HEK293 (cell line): ENCODE results near the gene CXADR.

Experiments used
- CTCF ChIA-PET: fragments of 350-600 bp; formaldehyde crosslinking; extraction: SDS; loops from one replicate; lab custom pipeline; 2021; ENCODE audit warnings: antibody characterized with exemption; lab: Yijun Ruan, JAX
- POLR2A ChIA-PET: fragments of 300-600 bp; formaldehyde crosslinking; extraction: SDS; loops from one replicate; lab custom pipeline; 2020; ENCODE audit warnings: antibody characterized with exemption, inconsistent platforms; lab: Yijun Ruan, JAX
- H3K27ac ChIP-seq: fragments of 200-500 bp; sonication (Bioruptor generic); 2 replicates; pipeline ENCODE4 v1.5.1; 2014; ENCODE audit warnings: low read depth, low read length, control low read depth, inconsistent platforms; ENCODE audit errors: extremely low read depth
- H3K36me3 ChIP-seq, 2 experiments: fragments of 200-500 bp in 1 of 2; sonication (Bioruptor generic) in 1 of 2; 1 replicate in 1 of 2; 2 replicates in 1 of 2; pipeline ENCODE4 v1.5.1; 2014 to 2017; ENCODE audit warnings: inconsistent platforms in 2 of 2, low read length in 2 of 2; ENCODE audit not compliant: control insufficient read depth in 2 of 2, insufficient read depth in 1 of 2
- H3K4me1 ChIP-seq: fragments of 200-500 bp; sonication (Bioruptor generic); 2 replicates; pipeline ENCODE4 v1.5.1; 2014; ENCODE audit warnings: mild to moderate bottlenecking, low read length, inconsistent platforms; ENCODE audit not compliant: control insufficient read depth, insufficient read depth
- H3K4me3 ChIP-seq: 2 replicates; pipeline ENCODE4 v1.5.1; 2011; ENCODE audit warnings: low read depth, mild to moderate bottlenecking, control low read depth, low read length, moderate library complexity
- H3K9me3 ChIP-seq: fragments of 200-500 bp; sonication (Bioruptor generic); 2 replicates; pipeline ENCODE4 v1.5.1; 2014; ENCODE audit warnings: low read depth, low read length, inconsistent platforms; ENCODE audit not compliant: control insufficient read depth, insufficient read depth
- FEZF1 ChIP-seq: fragments of 450-650 bp; formaldehyde crosslinking; IDR thresholded peaks from 2 replicates; pipeline ENCODE4 v1.5.1; 2016; ENCODE audit warnings: missing biosample characterization, missing genetic modification characterization
- GLIS2 ChIP-seq: fragments of 450-650 bp; formaldehyde crosslinking; IDR thresholded peaks from 2 replicates; pipeline ENCODE4 v1.5.1; 2016; ENCODE audit warnings: missing biosample characterization, missing genetic modification characterization
- HOXC10 ChIP-seq: sonication (generic); formaldehyde crosslinking; IDR thresholded peaks from 2 replicates; pipeline ENCODE4 v1.8.1; 2023; ENCODE audit warnings: mild to moderate bottlenecking, missing genetic modification reagents
- KLF17 ChIP-seq: fragments of 450-650 bp; formaldehyde crosslinking; IDR thresholded peaks from 2 replicates; pipeline ENCODE4 v1.5.1; 2016; ENCODE audit warnings: missing biosample characterization, missing genetic modification characterization
- KLF8 ChIP-seq: fragments of 450-650 bp; formaldehyde crosslinking; IDR thresholded peaks from 2 replicates; pipeline ENCODE4 v1.5.1; 2016; ENCODE audit warnings: missing biosample characterization, missing genetic modification characterization
- KLF9 ChIP-seq: fragments of 450-650 bp; formaldehyde crosslinking; IDR thresholded peaks from 2 replicates; pipeline ENCODE4 v1.5.1; 2016; ENCODE audit warnings: missing biosample characterization, missing genetic modification characterization, low read depth
- MEIS1 ChIP-seq: sonication (generic); formaldehyde crosslinking; IDR thresholded peaks from 2 replicates; pipeline ENCODE4 v1.8.1; 2022; ENCODE audit warnings: missing genetic modification reagents, mild to moderate bottlenecking, borderline replicate concordance
- OSR2 ChIP-seq: fragments of 450-650 bp; formaldehyde crosslinking; IDR thresholded peaks from 2 replicates; pipeline ENCODE4 v1.5.1; 2016; ENCODE audit warnings: missing biosample characterization, missing genetic modification characterization
- PRDM1 ChIP-seq: fragments of 450-650 bp; formaldehyde crosslinking; IDR thresholded peaks from 2 replicates; pipeline ENCODE4; 2016; ENCODE audit warnings: missing biosample characterization, missing genetic modification characterization
- SP7 ChIP-seq: fragments of 450-650 bp; formaldehyde crosslinking; IDR thresholded peaks from 2 replicates; pipeline ENCODE4 v1.5.1; 2016; ENCODE audit warnings: missing biosample characterization, missing genetic modification characterization
- TRIM28 ChIP-seq: IDR thresholded peaks from 2 replicates; pipeline ENCODE4 v1.6.1; 2011; ENCODE audit warnings: low read length, control low read depth, borderline replicate concordance
- ZBTB6 ChIP-seq: fragments of 450-650 bp; formaldehyde crosslinking; IDR thresholded peaks from 2 replicates; pipeline ENCODE4 v1.5.1; 2017; ENCODE audit warnings: missing biosample characterization, missing genetic modification characterization
- ZFP3 ChIP-seq: fragments of 450-650 bp; formaldehyde crosslinking; IDR thresholded peaks from 2 replicates; pipeline ENCODE4 v1.5.1; 2016; ENCODE audit warnings: low read depth, missing biosample characterization, missing genetic modification characterization
- ZNF10 ChIP-seq: fragments of 450-650 bp; formaldehyde crosslinking; IDR thresholded peaks from 2 replicates; pipeline ENCODE4 v1.5.1; 2017; ENCODE audit warnings: missing biosample characterization, missing genetic modification characterization
- ZNF155 ChIP-seq: fragments of 450-650 bp; formaldehyde crosslinking; IDR thresholded peaks from 2 replicates; pipeline ENCODE4 v1.5.1; 2016; ENCODE audit warnings: missing biosample characterization, missing genetic modification characterization
- ZNF16 ChIP-seq: fragments of 450-650 bp; formaldehyde crosslinking; IDR thresholded peaks from 2 replicates; pipeline ENCODE4 v1.5.1; 2016; ENCODE audit warnings: low read depth, missing biosample characterization, missing genetic modification characterization
- ZNF2 ChIP-seq: fragments of 450-650 bp; formaldehyde crosslinking; IDR thresholded peaks from 2 replicates; pipeline ENCODE4 v1.5.1; 2016; ENCODE audit warnings: missing biosample characterization, missing genetic modification characterization
- ZNF23 ChIP-seq: fragments of 450-650 bp; formaldehyde crosslinking; IDR thresholded peaks from 2 replicates; pipeline ENCODE4 v1.5.1; 2016; ENCODE audit warnings: missing biosample characterization, missing genetic modification characterization, borderline replicate concordance
- ZNF266 ChIP-seq: fragments of 450-650 bp; formaldehyde crosslinking; IDR thresholded peaks from 2 replicates; pipeline ENCODE4 v1.5.1; 2016; ENCODE audit warnings: missing biosample characterization, missing genetic modification characterization, low read depth
- ZNF341 ChIP-seq: fragments of 450-650 bp; formaldehyde crosslinking; IDR thresholded peaks from 2 replicates; pipeline ENCODE4; 2016; ENCODE audit warnings: low read depth, missing biosample characterization, missing genetic modification characterization
- ZNF37A ChIP-seq: fragments of 450-650 bp; IDR thresholded peaks from 2 replicates; pipeline ENCODE4 v1.5.1; 2018; ENCODE audit warnings: missing biosample characterization, missing genetic modification characterization
- ZNF404 ChIP-seq: fragments of 450-650 bp; formaldehyde crosslinking; IDR thresholded peaks from 2 replicates; pipeline ENCODE4 v1.5.1; 2017; ENCODE audit warnings: missing biosample characterization, missing genetic modification characterization
- ZNF510 ChIP-seq: fragments of 450-650 bp; formaldehyde crosslinking; IDR thresholded peaks from 2 replicates; pipeline ENCODE4 v1.5.1; 2018; ENCODE audit warnings: mild to moderate bottlenecking, missing genetic modification characterization, missing biosample characterization; ENCODE audit not compliant: insufficient replicate concordance
- ZNF514 ChIP-seq: fragments of 450-650 bp; formaldehyde crosslinking; IDR thresholded peaks from 2 replicates; pipeline ENCODE4 v1.5.1; 2016; ENCODE audit warnings: missing biosample characterization, missing genetic modification characterization
- ZNF530 ChIP-seq: fragments of 450-650 bp; formaldehyde crosslinking; IDR thresholded peaks from 2 replicates; pipeline ENCODE4 v1.5.1; 2016; ENCODE audit warnings: low read depth, missing biosample characterization, missing genetic modification characterization
- ZNF544 ChIP-seq: fragments of 450-650 bp; formaldehyde crosslinking; IDR thresholded peaks from 2 replicates; pipeline ENCODE4 v1.5.0; 2017; ENCODE audit warnings: missing biosample characterization, missing genetic modification characterization
- ZNF548 ChIP-seq: fragments of 450-650 bp; formaldehyde crosslinking; IDR thresholded peaks from 2 replicates; pipeline ENCODE4 v1.5.1; 2016; ENCODE audit warnings: missing biosample characterization, missing genetic modification characterization
- ZNF558 ChIP-seq: fragments of 450-650 bp; formaldehyde crosslinking; IDR thresholded peaks from 2 replicates; pipeline ENCODE4 v1.5.1; 2016; ENCODE audit warnings: missing biosample characterization, missing genetic modification characterization
- ZNF561 ChIP-seq: fragments of 450-650 bp; IDR thresholded peaks from 2 replicates; pipeline ENCODE4 v1.5.1; 2018; ENCODE audit warnings: missing biosample characterization, missing genetic modification characterization, borderline replicate concordance
- ZNF621 ChIP-seq: fragments of 450-650 bp; formaldehyde crosslinking; IDR thresholded peaks from 2 replicates; pipeline ENCODE4 v1.5.1; 2017; ENCODE audit warnings: missing biosample characterization, missing genetic modification characterization
- ZNF747 ChIP-seq: fragments of 450-650 bp; formaldehyde crosslinking; IDR thresholded peaks from 2 replicates; pipeline ENCODE4 v1.5.1; 2016; ENCODE audit warnings: missing biosample characterization, missing genetic modification characterization
- ZSCAN16 ChIP-seq: fragments of 450-650 bp; formaldehyde crosslinking; IDR thresholded peaks from 2 replicates; pipeline ENCODE4 v1.5.1; 2016; ENCODE audit warnings: missing biosample characterization, missing genetic modification characterization
- TF ChIP-seq, protein P1 (sequence below): fragments of 450-650 bp; formaldehyde crosslinking; IDR thresholded peaks from 2 replicates; pipeline ENCODE4 v1.5.1; 2016; ENCODE audit warnings: missing biosample characterization, missing genetic modification characterization
- TF ChIP-seq, protein P2 (sequence below): fragments of 450-650 bp; formaldehyde crosslinking; IDR thresholded peaks from 2 replicates; pipeline ENCODE4 v1.5.1; 2016; ENCODE audit warnings: missing biosample characterization, missing genetic modification characterization, borderline replicate concordance

CXADR gene

DNA sequence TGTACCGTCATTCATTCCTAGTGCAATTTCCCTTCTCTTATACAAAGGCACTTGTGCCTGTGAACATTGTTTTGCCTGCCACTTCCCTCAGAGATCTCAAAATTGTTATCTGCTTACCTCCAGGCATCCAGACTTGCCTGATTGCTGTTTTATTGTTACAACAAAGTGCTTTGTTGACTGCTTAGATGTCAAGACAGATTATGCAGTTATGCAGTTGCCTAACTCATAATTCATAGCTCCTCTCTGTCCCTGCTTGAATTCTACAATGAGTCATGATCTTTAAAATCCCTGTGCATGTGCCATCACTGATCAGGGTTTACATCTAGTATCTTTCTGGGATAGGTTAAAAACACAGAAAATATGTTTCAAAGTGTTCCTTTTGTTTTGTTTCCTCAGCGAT lies 24.5 kb downstream of the CXADR start:
- Histone ChIP-seq H3K4me3 (no peak overlapping the region), H3K27ac (no peak overlapping the region), H3K9me3 (no peaks in the 10 kb centered on the region; the same call in 1 of the 2 replicates), H3K36me3 (peaks cover 0 to 18% of the 10 kb centered on the region in 2 experiments; a peak in 1 of 3 replicates), H3K4me1 (peaks cover 24% of the 10 kb centered on the region)
- POLR2A ChIA-PET: no interaction called here
- CTCF ChIA-PET: interaction anchor here (0.6 kb wide), 1 partner anchor 248 kb away, joined by 3 read pairs; no protein-coding TSS in a partner anchor
- TF ChIP-seq SP7 (peak; percentile 49), KLF9 (tag by site-specific recombination) (no peak), ZNF37A (tag by site-specific recombination) (no peak), TRIM28 (peak; percentile 57; the same call in 1 of the 2 replicates), HOXC10 (CRISPR knock-in tag) (no peak), ZBTB6 (tag by site-specific recombination) (no peak), OSR2 (tag by site-specific recombination) (peak; percentile 61), ZNF561 (no peak), ZNF10 (tag by site-specific recombination) (peak; percentile 57; the same call in 1 of the 2 replicates), GLIS2 (tag by site-specific recombination) (no peak), ZNF16 (tag by site-specific recombination) (no peak), ZNF404 (no peak), ZNF510 (tag by site-specific recombination) (no peak), FEZF1 (tag by site-specific recombination) (peak; percentile 66), ZNF266 (tag by site-specific recombination) (no peak), KLF17 (tag by site-specific recombination) (no peak), ZNF621 (tag by site-specific recombination) (no peak), ZNF558 (tag by site-specific recombination) (no peak), ZNF514 (no peak), ZNF2 (no peak), ZNF747 (tag by site-specific recombination) (no peak), ZNF544 (tag by site-specific recombination) (no peak), KLF8 (no peak), ZSCAN16 (no peak), ZNF155 (tag by site-specific recombination) (no peak), ZNF341 (tag by site-specific recombination) (no peak), ZNF530 (tag by site-specific recombination) (no peak), PRDM1 (tag by site-specific recombination) (no peak), ZNF23 (no peak), ZFP3 (no peak), MEIS1 (CRISPR knock-in tag) (no peak), ZNF548 (no peak)
- TF ChIP-seq, protein P1, sequence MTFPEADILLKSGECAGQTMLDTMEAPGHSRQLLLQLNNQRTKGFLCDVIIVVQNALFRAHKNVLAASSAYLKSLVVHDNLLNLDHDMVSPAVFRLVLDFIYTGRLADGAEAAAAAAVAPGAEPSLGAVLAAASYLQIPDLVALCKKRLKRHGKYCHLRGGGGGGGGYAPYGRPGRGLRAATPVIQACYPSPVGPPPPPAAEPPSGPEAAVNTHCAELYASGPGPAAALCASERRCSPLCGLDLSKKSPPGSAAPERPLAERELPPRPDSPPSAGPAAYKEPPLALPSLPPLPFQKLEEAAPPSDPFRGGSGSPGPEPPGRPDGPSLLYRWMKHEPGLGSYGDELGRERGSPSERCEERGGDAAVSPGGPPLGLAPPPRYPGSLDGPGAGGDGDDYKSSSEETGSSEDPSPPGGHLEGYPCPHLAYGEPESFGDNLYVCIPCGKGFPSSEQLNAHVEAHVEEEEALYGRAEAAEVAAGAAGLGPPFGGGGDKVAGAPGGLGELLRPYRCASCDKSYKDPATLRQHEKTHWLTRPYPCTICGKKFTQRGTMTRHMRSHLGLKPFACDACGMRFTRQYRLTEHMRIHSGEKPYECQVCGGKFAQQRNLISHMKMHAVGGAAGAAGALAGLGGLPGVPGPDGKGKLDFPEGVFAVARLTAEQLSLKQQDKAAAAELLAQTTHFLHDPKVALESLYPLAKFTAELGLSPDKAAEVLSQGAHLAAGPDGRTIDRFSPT (tag by site-specific recombination): 0 out of 2 replicates have a peak, but pooled peaks have one; percentile 21
- TF ChIP-seq, protein P2, sequence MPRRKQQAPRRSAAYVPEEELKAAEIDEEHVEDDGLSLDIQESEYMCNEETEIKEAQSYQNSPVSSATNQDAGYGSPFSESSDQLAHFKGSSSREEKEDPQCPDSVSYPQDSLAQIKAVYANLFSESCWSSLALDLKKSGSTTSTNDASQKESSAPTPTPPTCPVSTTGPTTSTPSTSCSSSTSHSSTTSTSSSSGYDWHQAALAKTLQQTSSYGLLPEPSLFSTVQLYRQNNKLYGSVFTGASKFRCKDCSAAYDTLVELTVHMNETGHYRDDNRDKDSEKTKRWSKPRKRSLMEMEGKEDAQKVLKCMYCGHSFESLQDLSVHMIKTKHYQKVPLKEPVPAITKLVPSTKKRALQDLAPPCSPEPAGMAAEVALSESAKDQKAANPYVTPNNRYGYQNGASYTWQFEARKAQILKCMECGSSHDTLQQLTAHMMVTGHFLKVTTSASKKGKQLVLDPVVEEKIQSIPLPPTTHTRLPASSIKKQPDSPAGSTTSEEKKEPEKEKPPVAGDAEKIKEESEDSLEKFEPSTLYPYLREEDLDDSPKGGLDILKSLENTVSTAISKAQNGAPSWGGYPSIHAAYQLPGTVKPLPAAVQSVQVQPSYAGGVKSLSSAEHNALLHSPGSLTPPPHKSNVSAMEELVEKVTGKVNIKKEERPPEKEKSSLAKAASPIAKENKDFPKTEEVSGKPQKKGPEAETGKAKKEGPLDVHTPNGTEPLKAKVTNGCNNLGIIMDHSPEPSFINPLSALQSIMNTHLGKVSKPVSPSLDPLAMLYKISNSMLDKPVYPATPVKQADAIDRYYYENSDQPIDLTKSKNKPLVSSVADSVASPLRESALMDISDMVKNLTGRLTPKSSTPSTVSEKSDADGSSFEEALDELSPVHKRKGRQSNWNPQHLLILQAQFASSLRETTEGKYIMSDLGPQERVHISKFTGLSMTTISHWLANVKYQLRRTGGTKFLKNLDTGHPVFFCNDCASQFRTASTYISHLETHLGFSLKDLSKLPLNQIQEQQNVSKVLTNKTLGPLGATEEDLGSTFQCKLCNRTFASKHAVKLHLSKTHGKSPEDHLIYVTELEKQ (tag by site-specific recombination): peak; percentile 25; the same call in 1 of the 2 replicates
